GM12801 (cell line): ENCODE measurements around the gene TCF12.

Experiments
- TF ChIP-seq, protein P1 (sequence below): IDR thresholded peaks from one replicate; pipeline ENCODE4 v1.5.1; 2011; ENCODE audit warnings: control low read depth; ENCODE audit not compliant: insufficient read length; ENCODE audit errors: extremely low read depth

TCF12 gene

DNA sequence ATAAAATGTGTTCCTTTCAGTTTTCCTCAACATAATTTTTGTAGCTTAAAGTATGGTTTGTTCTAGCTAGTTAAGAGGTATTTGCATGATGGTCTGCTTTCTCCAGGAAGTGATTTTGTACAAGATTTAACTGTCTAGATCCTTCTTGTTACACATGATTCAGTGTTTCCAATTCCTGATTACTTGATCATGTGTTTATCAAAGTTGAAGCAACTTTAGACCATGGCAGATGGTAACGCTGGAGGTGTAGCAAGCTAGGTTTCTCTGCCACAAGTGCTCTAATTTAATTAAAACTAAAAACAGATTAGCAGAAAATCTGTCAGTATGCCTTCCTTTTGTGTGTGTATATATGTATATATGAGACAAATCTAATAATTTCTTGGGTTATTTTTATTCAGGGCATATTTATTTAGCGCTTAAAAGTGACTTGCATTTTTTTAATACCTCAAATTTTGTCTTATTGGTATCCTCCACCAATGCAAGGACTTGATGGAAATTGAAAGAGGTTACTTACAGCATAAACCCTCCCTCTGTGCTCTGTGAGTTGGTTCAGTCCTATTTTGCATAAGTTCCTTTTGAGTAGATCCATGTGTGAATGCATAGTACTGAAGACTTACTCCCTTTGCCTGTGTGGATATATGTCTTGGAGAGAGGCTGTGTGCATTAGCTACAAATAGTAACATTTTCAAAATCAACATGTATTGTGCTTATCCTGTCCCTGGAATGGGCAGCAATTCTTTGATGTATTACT lies 300.6 kb downstream of the TCF12 start:
- TF ChIP-seq, protein P1, sequence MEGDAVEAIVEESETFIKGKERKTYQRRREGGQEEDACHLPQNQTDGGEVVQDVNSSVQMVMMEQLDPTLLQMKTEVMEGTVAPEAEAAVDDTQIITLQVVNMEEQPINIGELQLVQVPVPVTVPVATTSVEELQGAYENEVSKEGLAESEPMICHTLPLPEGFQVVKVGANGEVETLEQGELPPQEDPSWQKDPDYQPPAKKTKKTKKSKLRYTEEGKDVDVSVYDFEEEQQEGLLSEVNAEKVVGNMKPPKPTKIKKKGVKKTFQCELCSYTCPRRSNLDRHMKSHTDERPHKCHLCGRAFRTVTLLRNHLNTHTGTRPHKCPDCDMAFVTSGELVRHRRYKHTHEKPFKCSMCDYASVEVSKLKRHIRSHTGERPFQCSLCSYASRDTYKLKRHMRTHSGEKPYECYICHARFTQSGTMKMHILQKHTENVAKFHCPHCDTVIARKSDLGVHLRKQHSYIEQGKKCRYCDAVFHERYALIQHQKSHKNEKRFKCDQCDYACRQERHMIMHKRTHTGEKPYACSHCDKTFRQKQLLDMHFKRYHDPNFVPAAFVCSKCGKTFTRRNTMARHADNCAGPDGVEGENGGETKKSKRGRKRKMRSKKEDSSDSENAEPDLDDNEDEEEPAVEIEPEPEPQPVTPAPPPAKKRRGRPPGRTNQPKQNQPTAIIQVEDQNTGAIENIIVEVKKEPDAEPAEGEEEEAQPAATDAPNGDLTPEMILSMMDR = no peak

DNA sequence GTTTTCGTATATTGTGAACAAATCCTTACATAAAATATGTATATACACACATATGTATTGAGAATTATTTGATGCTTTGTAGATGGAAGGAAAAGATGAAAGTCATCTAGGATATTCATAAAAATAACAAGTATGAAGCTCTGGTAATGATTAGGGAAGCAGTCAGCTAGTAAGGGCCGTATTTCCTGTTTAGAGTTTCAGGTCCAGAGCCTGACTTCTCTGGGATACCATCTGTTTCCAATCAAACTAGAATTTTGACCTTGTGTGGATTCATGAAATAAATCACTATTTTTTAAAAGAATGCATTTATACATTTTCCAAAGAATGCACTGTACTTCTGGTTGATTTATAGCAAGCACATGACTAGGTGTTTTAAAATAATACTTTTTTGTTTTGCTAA lies 301.8 kb downstream of the TCF12 start:
- TF ChIP-seq, protein P1 = no peak

DNA sequence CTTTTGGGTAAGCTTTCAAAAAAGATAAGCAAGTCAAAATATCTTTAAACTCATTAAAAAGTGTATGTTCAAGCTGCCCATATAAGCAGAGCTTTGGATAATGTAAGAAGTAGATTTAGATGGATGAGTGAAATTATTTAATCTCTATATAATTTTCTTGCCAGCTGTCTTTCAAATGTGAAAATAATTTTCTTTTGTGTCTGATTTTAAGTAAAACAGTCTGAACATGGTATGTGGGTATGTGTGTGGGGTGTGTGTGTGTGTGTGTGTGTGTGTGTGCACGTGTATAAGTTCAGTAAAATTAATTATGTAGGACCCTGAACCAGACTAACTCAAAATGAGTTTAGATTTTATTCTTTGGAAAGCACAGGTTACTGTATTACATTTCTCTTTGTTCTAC lies 302.7 kb downstream of the TCF12 start:
- TF ChIP-seq, protein P1 = no peak

DNA sequence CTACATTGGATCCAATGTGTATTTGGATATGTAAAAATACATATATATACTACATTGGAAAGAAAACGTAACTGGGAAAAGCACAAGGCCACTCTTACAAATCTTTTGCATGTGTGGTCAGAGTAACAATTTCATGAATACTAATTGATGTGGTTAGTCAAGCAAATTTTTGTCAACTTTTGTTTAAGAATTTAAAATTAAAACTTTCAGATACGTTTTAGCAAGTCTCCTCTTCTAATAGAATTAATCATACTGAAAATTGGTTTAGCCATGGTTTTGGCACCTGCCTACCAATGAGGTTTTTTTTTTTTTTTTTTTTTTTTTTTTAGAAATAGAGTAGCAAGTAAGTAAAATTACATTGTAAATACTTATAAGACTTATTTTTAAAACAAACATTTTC lies 304.9 kb downstream of the TCF12 start:
- TF ChIP-seq, protein P1 = no peak

DNA sequence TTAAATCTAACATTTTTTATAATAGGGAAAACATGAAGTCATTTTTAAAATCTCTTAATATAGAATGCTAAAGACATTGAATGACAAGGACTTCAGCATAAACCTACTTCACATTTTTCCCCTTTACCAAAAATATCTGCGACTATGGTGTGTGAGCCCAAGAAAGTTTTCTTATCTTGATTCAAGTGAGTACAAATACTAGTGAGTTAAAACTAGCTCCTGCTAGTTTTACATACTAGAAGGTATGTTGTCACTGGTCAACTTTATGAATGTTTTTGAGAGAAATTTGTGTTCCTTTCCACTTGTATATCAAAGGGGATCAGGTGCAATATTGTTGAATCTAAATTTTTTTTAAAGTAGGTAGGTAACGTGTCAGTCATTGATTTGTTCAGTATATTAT lies 305.4 kb downstream of the TCF12 start:
- TF ChIP-seq, protein P1 = no peak

DNA sequence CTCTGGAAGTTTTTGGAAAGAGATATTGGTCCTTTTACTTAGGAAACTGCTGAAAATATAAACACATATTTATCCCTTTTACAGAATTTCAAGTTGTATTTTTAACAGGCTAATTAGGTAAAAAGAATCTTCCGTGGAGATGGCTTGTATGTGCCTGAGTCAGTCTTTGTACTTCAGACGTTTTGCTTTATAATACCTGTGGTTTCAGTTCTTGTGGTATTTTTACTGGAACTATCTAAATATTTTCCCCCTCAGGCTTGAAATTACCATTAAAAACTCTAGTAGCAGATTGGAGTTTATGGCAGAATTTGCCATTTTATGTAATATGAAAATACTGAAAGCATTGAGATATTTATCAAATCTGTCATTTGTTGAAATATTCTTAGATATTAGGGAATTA lies 306.2 kb downstream of the TCF12 start:
- TF ChIP-seq, protein P1 = no peak

DNA sequence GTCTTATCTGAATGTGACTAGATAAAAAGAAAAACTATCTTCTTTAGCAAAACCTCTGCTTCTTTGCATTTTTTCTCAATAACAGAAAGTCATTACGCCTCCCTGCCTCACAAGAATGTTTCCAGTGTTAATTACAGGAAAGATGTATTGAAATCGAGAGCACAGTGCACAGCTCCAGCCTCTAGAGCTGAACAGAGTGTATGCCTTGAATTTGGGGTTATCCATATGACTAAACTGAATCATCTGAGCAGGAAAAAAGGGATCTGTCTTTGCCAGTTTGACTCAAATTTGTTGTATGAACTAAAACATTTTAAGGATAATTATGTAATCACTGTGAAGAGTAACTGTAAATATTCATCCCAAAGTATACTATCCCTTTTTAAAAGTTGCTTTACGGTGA lies 308.7 kb downstream of the TCF12 start:
- TF ChIP-seq, protein P1 = no peak

DNA sequence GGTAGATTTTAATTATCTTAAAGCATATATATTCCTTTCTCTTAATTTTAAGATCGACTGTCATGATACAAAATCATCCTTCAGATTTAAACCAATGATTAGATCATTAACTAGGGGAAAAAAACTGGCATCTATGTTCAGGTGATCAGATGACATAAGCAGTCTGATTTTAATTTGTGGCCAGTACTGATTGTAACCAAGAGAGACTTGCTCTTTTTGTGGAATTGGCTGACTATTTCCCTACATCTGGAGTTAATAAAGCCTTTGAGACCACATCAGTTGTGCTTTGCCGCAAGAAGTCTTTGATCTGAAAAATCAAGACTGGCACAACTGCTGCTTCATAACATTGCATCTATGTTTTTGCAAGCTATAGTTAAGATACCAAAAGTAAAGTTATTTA lies 309.5 kb downstream of the TCF12 start:
- TF ChIP-seq, protein P1 = no peak
